Subcutaneous abdominal adipose tissue (tissue), 5 donors: Measurements from ENCODE around the gene MIEN1.
"Not testable (repeated sequence)": the region's sequence is repeated elsewhere in the genome, so short reads cannot be mapped to it uniquely, and the experiment has no call there.

Source experiments
- H3K27ac ChIP-seq: one replicate; pipeline ENCODE4 v1.7.0; 2013; ENCODE audit warnings: low read depth, mild to moderate bottlenecking, inconsistent platforms, low read length, moderate library complexity
- H3K27me3 ChIP-seq, 5 donors: one replicate each; pipeline ENCODE4 v1.7.0; 2013; ENCODE audit warnings: low read length in 5 of 5, inconsistent platforms in 1 of 5; ENCODE audit not compliant: control insufficient read depth in 5 of 5, insufficient read depth in 4 of 5
- H3K36me3 ChIP-seq, 5 donors: one replicate each; pipeline ENCODE4 v1.7.0; 2013; ENCODE audit warnings: low read length in 5 of 5; ENCODE audit not compliant: control insufficient read depth in 5 of 5, insufficient read depth in 5 of 5
- H3K4me1 ChIP-seq, 5 donors: one replicate each; pipeline ENCODE4 v1.7.0; 2013; ENCODE audit warnings: low read length in 5 of 5, mild to moderate bottlenecking in 3 of 5, moderate library complexity in 1 of 5; ENCODE audit not compliant: control insufficient read depth in 5 of 5, insufficient read depth in 5 of 5
- H3K4me3 ChIP-seq, 5 donors: one replicate each; pipeline ENCODE4 v1.7.0; 2013; ENCODE audit warnings: low read length in 5 of 5, low read depth in 1 of 5
- H3K9ac ChIP-seq, 5 donors: one replicate each; pipeline ENCODE4 v1.7.0; 2013; ENCODE audit warnings: low read length in 5 of 5, mild to moderate bottlenecking in 4 of 5, moderate library complexity in 3 of 5
- H3K9me3 ChIP-seq, 5 donors: one replicate each; pipeline ENCODE4 v1.7.0; 2013; ENCODE audit warnings: low read length in 5 of 5; ENCODE audit not compliant: control insufficient read depth in 5 of 5
- donor health status: healthy.
- donor health status: healthy.
- donor health status: healthy.
- donor health status: healthy.
- donor health status: healthy.

Gene MIEN1

GRCh38 chr17:39727556-39727955, 2.8 kb downstream of the MIEN1 start:
- Histone ChIP-seq H3K4me3 (no peak overlapping the region), H3K4me1 (peaks cover 3 to 15% (median 10%) of the 10 kb centered on the region in 5 donors), H3K9ac (no peak overlapping the region), H3K9me3 (no peaks in the 10 kb centered on the region), H3K36me3 (peaks cover 0 to 39% (median 32%) of the 10 kb centered on the region in 5 donors), H3K27me3 (no peaks in the 10 kb centered on the region), H3K27ac (no peak overlapping the region)

GRCh38 chr17:39726617-39727016, 3.7 kb downstream of the MIEN1 start:
- no peak overlapping the region for H3K9ac ChIP-seq
- no peak overlapping the region for H3K4me3 ChIP-seq
- H3K27ac ChIP-seq = no peak overlapping the region
- no peaks in the 10 kb centered on the region for H3K27me3 ChIP-seq
- H3K9me3 ChIP-seq = no peaks in the 10 kb centered on the region
- peaks cover 0 to 39% (median 32%) of the 10 kb centered on the region in 5 donors for H3K36me3 ChIP-seq
- H3K4me1 ChIP-seq = peaks cover 3 to 15% (median 10%) of the 10 kb centered on the region in 5 donors

- Histone ChIP-seq H3K4me1 (peaks cover 3 to 15% (median 10%) of the 10 kb centered on the region in 5 donors), H3K36me3 (peaks cover 0 to 39% (median 32%) of the 10 kb centered on the region in 5 donors)
- not testable (repeated sequence) for H3K9me3 ChIP-seq, H3K9ac ChIP-seq, H3K27ac ChIP-seq, H3K27me3 ChIP-seq, H3K4me3 ChIP-seq
Observed at GRCh38 chr17:39725923-39726322, 4.4 kb downstream of the MIEN1 start.

GRCh38 chr17:39724731-39725130, 5.6 kb downstream of the MIEN1 start:
- H3K27me3 ChIP-seq = no peaks in the 10 kb centered on the region
- peaks cover 2 to 8% (median 6%) of the 10 kb centered on the region in 5 donors for H3K4me1 ChIP-seq
- no peak overlapping the region for H3K9ac ChIP-seq
- H3K4me3 ChIP-seq = no peak overlapping the region
- peaks cover 0 to 42% (median 35%) of the 10 kb centered on the region in 5 donors for H3K36me3 ChIP-seq
- H3K9me3 ChIP-seq = no peaks in the 10 kb centered on the region
- no peak overlapping the region for H3K27ac ChIP-seq

GRCh38 chr17:39722965-39723848, 7.1 kb downstream of the MIEN1 start:
- peaks cover 0 to 40% (median 32%) of the 10 kb centered on the region in 5 donors for H3K36me3 ChIP-seq
- no peak overlapping the region for H3K27ac ChIP-seq
- H3K27me3 ChIP-seq = no peaks in the 10 kb centered on the region
- no peak overlapping the region for H3K4me3 ChIP-seq
- H3K9ac ChIP-seq = no peak overlapping the region
- H3K9me3 ChIP-seq = no peaks in the 10 kb centered on the region
- no peaks in the 10 kb centered on the region for H3K4me1 ChIP-seq

- H3K9me3 ChIP-seq = no peaks in the 10 kb centered on the region
- H3K27me3 ChIP-seq = no peaks in the 10 kb centered on the region
- peaks cover 0 to 31% (median 22%) of the 10 kb centered on the region in 5 donors for H3K36me3 ChIP-seq
- no peak overlapping the region for H3K27ac ChIP-seq
- no peaks in the 10 kb centered on the region for H3K4me1 ChIP-seq
- H3K4me3 ChIP-seq = no peak overlapping the region
- H3K9ac ChIP-seq = no peak overlapping the region
Observed at GRCh38 chr17:39722104-39722503, 8.2 kb downstream of the MIEN1 start.

GRCh38 chr17:39719563-39720355, 10.6 kb downstream of the MIEN1 start:
- Histone ChIP-seq H3K9ac (no peak overlapping the region), H3K9me3 (no peaks in the 10 kb centered on the region), H3K36me3 (peaks cover 0 to 33% (median 27%) of the 10 kb centered on the region in 5 donors), H3K4me1 (no peaks in the 10 kb centered on the region), H3K4me3 (no peak overlapping the region), H3K27me3 (no peaks in the 10 kb centered on the region), H3K27ac (no peak overlapping the region)

GRCh38 chr17:39717660-39718059, 12.7 kb downstream of the MIEN1 start:
- Histone ChIP-seq H3K27ac (no peak overlapping the region), H3K4me1 (no peaks in the 10 kb centered on the region), H3K4me3 (no peak overlapping the region), H3K27me3 (no peaks in the 10 kb centered on the region), H3K9ac (no peak overlapping the region), H3K9me3 (no peaks in the 10 kb centered on the region), H3K36me3 (peaks cover 0 to 37% (median 26%) of the 10 kb centered on the region in 5 donors)

- Histone ChIP-seq H3K9me3 (no peaks in the 10 kb centered on the region), H3K36me3 (peaks cover 0 to 43% (median 26%) of the 10 kb centered on the region in 5 donors), H3K9ac (no peak overlapping the region), H3K27ac (no peak overlapping the region), H3K4me3 (no peak overlapping the region), H3K27me3 (no peaks in the 10 kb centered on the region), H3K4me1 (no peaks in the 10 kb centered on the region)
Observed at GRCh38 chr17:39716879-39717536, 13.3 kb downstream of the MIEN1 start.
